NK-92 treated with Interleukin-12 subunit alpha and Interleukin-12 subunit beta, amount 100 ng/mL, for 24 hours (cell line): Measurements from ENCODE around the gene MYL12B.
"Not testable (repeated sequence)": the region's sequence is repeated elsewhere in the genome, so short reads cannot be mapped to it uniquely, and the experiment has no call there.

ENCODE experiments used
- DNase-seq: peaks from one replicate; lab custom pipeline; 2025; lab: John Stamatoyannopoulos, UW

The MYL12B gene

GRCh38 chr18:3262234-3263131 lies 550 bp downstream of the MYL12B start:
- peak; percentile 22 for DNase-seq

GRCh38 chr18:3263132-3263700 lies 1.3 kb downstream of the MYL12B start:
- no peak for DNase-seq

- no peak for DNase-seq
Measured at GRCh38 chr18:3264362-3264761, 2.4 kb downstream of the MYL12B start.

GRCh38 chr18:3265564-3266033 lies 3.7 kb downstream of the MYL12B start:
- no peak for DNase-seq

GRCh38 chr18:3266062-3266608 lies 4.2 kb downstream of the MYL12B start:
- no peak for DNase-seq

DNA sequence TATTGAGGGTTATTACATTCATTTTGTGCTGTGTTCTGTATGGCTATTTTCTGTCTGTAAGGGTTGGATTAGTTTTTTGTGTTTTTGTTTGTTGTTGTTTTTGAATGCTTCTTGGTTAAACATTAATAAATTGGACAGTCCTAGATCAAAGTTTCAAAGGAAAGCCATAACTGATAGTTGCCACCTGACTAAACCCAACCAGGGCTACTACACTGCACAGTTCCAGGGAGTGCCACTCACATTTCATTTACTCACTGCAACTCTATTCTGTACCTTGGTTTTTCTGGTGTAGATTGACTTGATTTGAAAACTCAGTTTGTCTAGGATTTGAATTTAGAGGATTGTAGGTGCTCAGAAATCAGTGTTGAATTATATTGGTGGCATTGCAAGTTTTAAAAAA lies 6.4 kb downstream of the MYL12B start:
- DNase-seq: no peak

- no peak for DNase-seq
Measured at GRCh38 chr18:3269241-3269913, 7.4 kb downstream of the MYL12B start.

DNA sequence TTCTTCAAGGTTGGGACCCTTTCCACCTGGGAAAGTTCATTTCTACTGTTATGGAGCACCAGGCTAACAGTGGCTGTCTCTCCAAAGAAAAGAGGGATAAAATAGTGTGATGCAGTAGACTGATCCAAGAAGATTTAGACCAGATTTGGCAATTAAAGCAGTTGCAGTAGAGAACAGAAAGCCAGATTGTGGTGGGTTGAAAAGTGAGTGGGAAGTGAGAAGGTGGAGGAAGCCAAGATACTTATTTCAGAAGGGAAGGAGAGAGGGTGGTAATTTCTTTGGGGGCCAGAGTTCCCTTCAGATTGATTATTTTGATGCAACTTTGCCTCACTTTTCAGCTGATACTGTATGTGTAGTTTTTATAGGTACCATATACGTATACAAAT lies 8.0 kb downstream of the MYL12B start:
- DNase-seq: no peak

GRCh38 chr18:3273042-3273441 lies 11.1 kb downstream of the MYL12B start:
- no peak for DNase-seq

- DNase-seq: not testable (repeated sequence)
Measured at GRCh38 chr18:3277643-3278213, 15.8 kb downstream of the MYL12B start.

GRCh38 chr18:3279201-3280185 lies 17.6 kb downstream of the MYL12B start:
- DNase-seq: no peak

DNA sequence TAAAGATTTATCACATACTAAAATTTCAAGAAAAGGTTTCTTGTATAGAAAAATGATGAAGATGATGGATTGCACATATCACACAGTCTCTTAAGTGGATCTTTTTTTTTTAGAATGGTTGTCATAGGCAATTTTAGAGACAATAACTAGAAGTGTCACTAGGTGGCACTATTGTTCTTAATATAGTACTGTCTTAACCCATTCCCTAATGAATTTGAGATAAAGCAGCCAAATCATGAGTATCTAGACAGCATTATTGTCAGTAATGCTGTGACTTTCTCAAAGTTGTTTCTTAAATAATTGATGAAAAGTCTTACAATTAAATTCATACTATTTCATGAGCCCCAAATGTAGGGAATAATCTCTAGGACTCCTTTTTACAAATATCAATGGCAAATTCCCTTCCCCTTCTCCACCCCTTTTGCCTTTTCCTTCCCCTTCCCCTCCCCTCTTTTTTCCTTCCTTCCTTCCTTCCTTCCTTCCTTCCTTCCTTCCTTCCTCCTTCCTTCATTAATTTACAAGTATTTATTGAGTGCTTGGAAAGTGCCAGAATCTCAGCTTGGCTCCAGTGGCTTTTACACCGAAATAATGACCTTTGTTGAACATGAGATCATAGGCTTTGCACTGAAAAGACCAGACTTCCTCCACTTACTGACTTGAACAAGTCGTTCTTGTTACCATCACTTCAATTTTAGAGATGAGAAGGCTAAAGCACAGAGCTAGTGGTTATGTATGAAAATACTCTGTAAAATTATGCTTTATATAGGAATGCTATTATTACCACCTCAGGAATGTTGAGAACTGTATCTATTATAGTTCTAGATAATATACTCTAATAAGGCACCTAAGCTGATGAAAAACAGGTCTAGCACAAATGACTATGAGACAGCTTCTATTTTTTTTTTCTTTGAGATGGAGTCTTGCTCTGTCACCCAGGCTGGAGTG lies 19.8 kb downstream of the MYL12B start:
- DNase-seq: no peak

DNA sequence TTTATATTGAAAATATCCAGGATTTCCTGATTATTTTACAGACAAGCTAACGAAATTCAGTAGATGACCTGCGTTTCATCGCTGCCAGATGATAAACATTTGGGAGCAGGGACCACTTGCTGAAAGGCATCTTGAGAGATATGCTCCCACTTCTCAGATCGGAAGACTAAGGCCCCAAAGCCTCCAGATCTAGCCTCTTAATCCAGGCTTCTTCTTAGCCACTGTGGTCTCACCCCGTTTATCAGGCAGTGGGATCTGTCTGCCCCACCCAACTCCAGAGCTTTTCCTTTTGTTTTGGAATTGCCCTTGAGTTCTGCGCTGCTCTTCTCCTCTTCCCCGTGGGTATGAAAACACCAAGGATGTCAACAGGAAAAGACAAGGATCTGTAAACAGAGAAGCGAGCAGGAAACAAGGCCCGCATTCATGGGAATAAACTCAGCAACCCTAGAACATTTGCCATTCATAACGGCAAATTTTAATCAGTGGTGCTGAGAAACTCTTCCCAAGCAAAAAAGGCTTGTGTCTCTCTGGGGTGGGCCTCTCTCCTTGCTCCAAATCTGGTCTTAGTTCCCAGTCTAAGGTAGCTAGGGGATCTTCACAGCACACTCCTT lies 21.4 kb downstream of the MYL12B start:
- DNase-seq: no peak

DNA sequence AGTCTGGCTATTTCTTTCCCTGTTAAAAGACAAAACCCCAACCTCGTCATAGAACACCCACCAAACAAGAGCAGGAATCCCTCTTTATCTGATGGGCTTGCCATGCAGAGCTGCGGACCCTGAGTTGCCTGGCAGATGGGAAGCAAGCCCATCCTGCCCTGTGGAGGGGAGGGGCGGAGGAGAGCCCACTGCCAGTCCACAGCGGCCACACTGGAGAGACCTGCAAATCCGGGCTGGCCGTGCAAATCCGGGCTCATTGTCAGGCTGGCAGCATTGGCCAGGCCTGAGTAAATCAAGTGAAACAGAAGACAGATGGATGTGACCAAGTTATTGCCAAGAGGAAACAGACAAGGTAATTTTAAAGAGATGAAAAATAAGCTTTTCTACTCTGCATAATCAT lies 22.0 kb downstream of the MYL12B start:
- DNase-seq: no peak

DNA sequence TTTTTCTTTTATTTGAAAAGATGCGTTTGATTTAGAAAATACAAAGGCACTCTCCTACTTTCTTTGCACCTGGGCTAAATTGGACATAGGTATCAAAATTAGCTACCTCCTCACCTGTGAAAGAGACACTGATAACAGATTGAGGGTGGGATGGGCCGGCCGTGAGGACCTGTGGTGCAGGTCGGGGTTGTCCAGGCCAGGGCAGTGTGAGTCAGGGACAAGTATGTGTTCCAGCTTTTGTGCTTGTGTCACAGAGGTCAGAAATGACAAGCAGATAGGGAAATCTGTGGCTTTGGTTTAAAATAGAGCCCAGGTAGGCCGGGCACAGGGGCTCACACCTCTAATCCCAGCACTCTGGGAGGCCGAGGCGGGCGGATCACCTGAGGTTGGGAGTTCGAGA lies 22.6 kb downstream of the MYL12B start:
- DNase-seq: no peak

DNA sequence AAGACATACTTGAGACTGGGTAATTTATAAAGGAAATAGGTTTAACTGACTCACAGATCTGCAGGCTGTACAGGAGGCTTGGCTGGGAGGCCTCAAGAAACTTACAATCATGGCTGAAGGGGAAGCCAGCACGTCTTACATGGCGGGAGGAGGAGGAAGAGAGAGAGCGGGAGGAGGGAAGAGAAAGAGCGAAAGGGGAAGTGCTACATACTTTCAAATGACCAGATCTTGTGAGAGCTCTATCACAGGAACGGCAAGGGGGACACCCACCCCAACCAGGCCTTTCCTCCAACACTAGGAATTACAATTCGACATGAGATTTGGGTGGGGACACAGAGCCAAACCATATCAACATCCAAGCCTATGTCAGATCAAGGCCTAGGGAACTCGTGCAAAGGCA lies 24.2 kb downstream of the MYL12B start:
- DNase-seq: no peak

- DNase-seq: no peak
Measured at GRCh38 chr18:3293196-3293951, 31.4 kb downstream of the MYL12B start.

GRCh38 chr18:3294435-3295080 lies 32.6 kb downstream of the MYL12B start:
- no peak for DNase-seq
